HG02588 (cell line): Measurements from ENCODE around the gene C22orf23.

Experiments
- ATAC-seq: cut with Tn5 transposase; IDR thresholded peaks from one replicate; pipeline ENCODE4 v1.9.1; 2021; ENCODE audit warnings: mild to moderate bottlenecking, moderate library complexity; ENCODE audit not compliant: unreplicated experiment

The C22orf23 gene

DNA sequence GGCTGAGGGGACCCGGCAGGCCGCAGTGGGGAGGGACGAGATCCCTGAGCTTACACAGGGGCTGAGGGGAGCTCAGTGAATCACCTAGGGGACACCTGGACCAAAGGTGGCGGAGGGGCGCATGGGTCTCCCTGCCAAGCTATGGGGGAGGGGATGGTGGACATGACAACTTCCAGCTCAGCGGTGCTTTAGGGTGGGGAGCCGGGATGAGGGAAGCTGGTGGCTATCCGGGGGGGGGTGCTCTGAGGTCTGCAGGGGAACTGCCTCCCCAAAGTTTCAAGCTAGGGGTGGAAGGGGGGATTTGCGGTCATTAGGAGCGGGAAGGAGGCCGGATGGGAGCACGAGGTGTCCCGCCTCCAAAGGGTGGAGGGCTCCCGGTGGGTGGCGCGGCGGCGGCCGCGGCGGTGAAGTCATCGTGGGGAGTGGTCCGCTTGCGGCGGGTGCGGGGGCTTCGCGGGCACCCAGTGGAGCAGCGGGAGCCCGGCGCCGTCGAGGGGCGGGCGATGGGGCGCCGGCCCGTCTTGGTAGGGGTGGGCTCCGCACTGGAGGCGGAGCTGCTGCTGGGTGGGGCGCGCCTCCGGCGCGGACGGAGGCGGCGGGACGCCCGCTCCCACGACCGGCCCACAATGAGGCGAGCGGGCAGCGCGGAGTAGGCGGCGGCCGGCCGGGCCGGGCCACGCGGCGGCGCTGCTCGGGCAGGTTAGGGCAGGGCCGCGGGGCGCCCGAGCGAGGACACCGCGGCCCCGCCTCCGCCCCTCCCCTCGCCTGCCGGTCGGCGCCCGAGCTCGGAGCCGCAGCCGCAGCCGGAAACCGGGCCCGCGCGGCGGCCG lies 47.7 kb downstream of the C22orf23 start, which contains the start of gene MICALL1:
Gene MICALL1 (plus strand): TSS at position 764 of the 830 bp plus-strand sequence. CDS start 126 bp downstream, outside the sequence.
- peak; percentile 72 for ATAC-seq

DNA sequence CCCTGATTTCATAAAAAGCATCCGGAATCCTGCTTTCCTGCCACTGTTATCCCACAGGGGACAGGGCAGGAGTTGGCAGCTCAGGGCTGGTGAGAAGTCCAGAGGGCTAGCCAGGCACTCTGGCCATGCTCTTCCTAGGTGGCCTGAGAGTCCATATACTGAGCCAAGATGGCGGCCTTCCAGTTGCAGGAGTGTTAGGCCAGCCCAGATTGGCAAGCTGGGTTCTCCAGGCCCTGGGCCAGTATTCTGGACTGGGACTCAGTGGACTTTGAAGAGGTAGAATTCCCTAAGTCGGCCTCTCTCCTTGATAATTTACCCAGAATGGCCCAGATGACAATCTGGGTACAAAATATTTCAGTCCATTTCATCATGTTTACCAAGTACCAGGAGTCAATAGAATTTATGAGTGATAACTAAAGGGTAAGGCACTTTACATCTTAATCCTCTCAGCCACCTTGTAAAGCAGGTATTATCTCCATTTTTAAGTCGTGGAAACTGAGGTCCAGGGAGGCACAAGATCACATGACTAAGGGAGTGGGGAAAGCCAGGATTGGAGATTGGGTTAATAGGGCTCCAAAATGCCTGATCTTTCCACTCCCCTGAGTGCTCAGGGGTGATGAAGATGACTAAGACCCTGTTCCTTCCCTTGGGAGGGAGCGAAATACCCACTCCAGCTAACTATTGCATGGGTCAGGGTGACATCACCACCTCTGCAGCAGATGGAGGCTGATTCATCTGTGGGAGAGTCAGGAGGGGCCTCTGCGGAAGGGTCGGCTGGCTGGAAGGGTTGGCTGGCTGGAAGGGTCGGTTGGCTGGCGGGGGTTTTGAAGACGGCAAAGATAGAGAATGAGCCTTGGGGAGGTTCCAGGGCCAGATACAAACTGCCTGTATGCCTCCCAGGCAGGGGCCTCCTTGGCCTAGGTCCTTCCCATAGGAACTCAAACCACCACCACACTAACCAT lies 48.5 kb downstream of the C22orf23 start:
- ATAC-seq: no peak

DNA sequence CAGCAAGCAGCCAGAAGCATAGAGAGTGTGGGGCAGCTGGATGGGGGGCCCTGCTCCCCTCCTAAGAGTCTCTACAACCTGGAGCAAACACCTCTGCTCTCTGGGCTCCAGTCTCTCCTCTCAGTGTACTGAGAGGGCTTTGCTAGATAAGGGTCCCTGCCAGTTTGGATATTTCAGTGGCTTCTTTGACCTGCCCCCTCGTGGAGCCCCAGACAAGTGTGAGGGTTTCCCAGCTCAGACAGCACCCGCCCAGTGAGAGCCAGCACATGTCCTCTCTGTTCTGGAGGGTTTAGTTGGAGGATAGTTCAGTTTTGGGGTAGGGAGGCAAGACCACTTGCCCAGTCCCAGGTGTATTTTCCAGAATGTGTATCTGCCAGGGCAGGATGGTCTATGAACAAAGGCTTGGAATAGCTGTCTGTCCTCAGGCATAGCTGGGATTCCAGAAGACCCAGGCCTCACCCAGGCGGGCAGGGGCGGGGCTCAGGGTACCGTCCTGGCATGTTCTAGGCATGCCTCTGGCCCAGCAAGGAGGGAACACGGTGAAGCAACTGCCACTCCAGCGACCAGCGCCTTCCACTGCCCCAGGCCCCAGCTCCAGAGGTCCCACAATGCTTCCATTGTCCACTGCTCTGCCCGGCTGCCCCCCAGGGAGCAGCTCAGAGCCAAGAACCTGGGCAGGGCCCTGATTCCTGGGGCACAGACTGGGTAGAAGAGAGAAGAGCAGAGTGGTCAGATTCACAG lies 54.8 kb downstream of the C22orf23 start:
- ATAC-seq: no peak

DNA sequence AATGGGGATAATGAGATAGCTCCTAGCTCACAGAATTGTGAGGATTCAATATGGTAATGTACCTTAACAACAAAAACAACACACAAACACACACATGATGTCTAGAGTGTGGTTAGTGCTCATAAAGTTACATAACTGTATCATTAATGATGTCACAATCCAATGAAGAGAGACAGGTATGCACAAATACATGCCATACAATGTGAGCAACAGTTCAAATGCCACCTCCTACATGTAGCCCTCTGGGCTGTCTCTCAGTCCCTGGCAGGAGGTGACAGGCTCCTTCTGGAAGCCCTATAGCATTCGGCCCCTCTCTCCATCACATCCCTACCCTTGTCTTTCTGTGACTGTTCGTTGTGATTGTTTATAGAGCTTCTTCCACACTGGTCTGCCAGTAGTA lies 55.6 kb downstream of the C22orf23 start:
- ATAC-seq: no peak

DNA sequence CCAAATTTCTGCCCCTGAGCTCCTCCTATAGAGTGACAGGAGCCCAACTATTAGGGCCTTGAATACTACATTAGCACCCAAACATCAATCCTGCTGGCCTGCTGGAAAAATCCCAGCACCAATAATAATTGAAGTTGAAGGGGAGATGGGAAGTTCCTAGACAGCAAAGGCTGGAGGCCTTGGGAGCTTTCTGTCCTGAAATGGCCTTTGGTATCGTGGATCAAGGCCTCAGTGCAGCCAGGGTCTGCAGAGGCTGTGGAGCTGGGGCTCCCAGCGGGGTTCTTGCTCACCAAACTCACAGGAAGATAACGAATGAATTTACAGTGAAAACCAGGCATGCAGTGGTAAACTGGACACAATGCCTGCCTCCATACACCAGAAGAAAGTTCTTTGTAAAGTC lies 56.5 kb downstream of the C22orf23 start:
- ATAC-seq: no peak

DNA sequence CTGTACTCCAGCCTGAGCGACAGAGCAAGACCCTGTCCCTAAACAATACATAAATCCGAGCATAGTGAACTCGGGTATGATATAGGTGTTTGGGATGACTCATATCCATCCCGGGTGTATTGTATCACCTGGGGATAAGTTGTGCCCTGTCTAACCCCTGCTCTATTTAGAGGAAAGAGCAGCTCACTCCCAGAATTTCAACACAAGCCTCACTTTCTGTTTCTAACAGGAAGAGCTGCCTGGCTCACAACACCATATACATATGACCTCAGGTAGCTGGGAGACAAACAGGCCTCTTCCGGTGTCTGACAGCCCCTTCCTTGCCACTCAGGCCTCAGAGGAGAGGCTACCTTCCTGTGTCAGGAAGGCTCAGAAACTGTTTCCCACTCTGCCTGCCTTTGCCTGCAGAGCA lies 57.2 kb downstream of the C22orf23 start:
- no peak for ATAC-seq

DNA sequence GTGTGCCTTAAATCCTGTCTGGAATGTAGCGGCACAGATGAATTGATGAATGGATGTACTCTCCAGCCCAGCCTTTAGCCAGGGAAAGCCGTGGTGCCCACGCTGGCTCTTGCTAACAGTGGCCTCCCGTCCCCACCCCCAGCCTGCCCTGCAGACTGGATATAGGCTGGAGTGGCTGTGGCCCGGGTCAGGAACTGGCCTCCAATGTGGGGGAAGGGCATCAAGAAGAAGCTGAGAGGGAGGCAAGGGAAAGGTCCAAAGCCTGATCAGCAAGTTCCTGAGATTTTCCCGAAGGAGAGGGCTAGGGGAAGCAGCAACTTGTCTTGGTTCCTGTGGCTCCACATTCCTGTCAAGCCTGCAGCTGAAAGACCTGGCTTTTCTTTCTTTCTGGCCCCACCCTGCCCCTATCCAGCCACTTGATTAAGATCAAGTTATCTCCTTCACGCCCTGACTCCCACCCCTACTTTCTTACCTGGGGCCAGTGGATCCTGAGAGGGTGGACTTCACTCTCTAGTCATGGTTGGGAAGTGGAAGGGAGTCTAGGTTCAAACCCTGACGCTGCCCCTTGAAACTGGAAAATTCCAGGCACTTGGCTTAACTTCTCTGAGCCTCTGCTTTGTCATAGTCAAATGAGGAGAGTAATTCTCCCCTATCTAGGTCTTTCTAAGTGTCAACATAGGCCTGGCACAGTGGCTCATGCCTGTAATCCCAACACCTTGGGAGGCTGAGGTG lies 58.3 kb downstream of the C22orf23 start:
- ATAC-seq: no peak

DNA sequence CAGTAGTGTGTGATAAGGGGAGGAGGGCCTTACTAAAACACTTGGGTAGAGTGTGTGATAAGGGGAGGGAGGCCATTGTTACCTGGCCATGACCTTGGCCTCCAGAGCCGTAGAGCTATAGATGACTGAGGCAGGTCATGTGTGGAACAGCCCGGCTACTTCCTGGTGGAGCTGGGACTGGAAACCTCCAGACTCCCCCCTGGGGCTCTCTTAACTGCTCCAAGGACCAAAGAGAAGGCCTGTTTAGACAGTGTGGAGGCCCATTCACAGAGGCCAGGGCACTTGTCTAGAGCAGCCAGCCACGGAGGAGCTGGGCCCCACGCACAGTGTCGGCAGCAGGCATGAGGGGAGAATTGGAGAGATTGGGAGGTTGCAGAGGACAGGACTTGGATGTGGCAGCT lies 59.8 kb downstream of the C22orf23 start:
- ATAC-seq: no peak
